Left kidney (tissue), 2 donors: ENCODE data around the gene STX3. TPM values are rescaled to one million over a fixed set of nuclear protein-coding genes. Genes with fewer than 3 reads are reported as not detected.
"Not testable (repeated sequence)": the region's sequence is repeated elsewhere in the genome, so short reads cannot be mapped to it uniquely, and the experiment has no call there.

ENCODE experiments used
- DNase-seq: peaks from one replicate; pipeline ENCODE4 v3.0.0-alpha.2; 2013
- polyA plus RNA-seq: library from polyadenylated mRNA; unstranded; fragments of 120-200 nt; gene quantifications from one replicate; pipeline ENCODE4 v1.2.1, GENCODE V29; 2013; ENCODE audit not compliant: insufficient read length

The STX3 gene
- polyA plus RNA-seq, 1 donor = 78.8 TPM

GRCh38 chr11:59756558-59756840 is 1.3 kb downstream of the STX3 start:
- no peak for DNase-seq

GRCh38 chr11:59756845-59757244 is 1.7 kb downstream of the STX3 start:
- DNase-seq = no peak

- no peak for DNase-seq
Observed at GRCh38 chr11:59758401-59759037, 3.3 kb downstream of the STX3 start.

GRCh38 chr11:59759900-59760299 is 4.7 kb downstream of the STX3 start:
- no peak for DNase-seq

- DNase-seq = no peak
Observed at GRCh38 chr11:59760771-59761170, 5.6 kb downstream of the STX3 start.

- DNase-seq = no peak
Observed at GRCh38 chr11:59761993-59762392, 6.8 kb downstream of the STX3 start.

- DNase-seq = no peak
Observed at GRCh38 chr11:59765068-59765735, 10.0 kb downstream of the STX3 start.

- no peak for DNase-seq
Observed at GRCh38 chr11:59766542-59767224, 11.5 kb downstream of the STX3 start.

GRCh38 chr11:59767225-59767611 is 12.0 kb downstream of the STX3 start:
- no peak for DNase-seq

- no peak for DNase-seq
Observed at GRCh38 chr11:59769111-59769510, 13.9 kb downstream of the STX3 start.

GRCh38 chr11:59769828-59770227 is 14.7 kb downstream of the STX3 start:
- DNase-seq = no peak

- DNase-seq = no peak
Observed at GRCh38 chr11:59770319-59770718, 15.1 kb downstream of the STX3 start.

GRCh38 chr11:59770869-59771268 is 15.7 kb downstream of the STX3 start:
- DNase-seq = no peak

GRCh38 chr11:59771605-59772004 is 16.4 kb downstream of the STX3 start:
- DNase-seq = no peak

- DNase-seq = no peak
Observed at GRCh38 chr11:59773083-59773440, 17.9 kb downstream of the STX3 start.

- no peak for DNase-seq
Observed at GRCh38 chr11:59776210-59777066, 21.3 kb downstream of the STX3 start.

GRCh38 chr11:59777104-59777503 is 21.9 kb downstream of the STX3 start:
- no peak for DNase-seq

- no peak for DNase-seq
Observed at GRCh38 chr11:59778122-59778521, 22.9 kb downstream of the STX3 start.

GRCh38 chr11:59779487-59779886 is 24.3 kb downstream of the STX3 start:
- no peak for DNase-seq

- DNase-seq = no peak
Observed at GRCh38 chr11:59782080-59782479, 26.9 kb downstream of the STX3 start.

- DNase-seq = no peak
Observed at GRCh38 chr11:59783632-59784090, 28.5 kb downstream of the STX3 start.

GRCh38 chr11:59784441-59784840 is 29.3 kb downstream of the STX3 start:
- DNase-seq = not testable (repeated sequence)

GRCh38 chr11:59785818-59786217 is 30.6 kb downstream of the STX3 start:
- DNase-seq = no peak
